Retinal pigment epithelial cell (primary cell): Measurements from ENCODE around the gene DIP2B.
"Not testable (repeated sequence)": the region's sequence is repeated elsewhere in the genome, so short reads cannot be mapped to it uniquely, and the experiment has no call there.

Experiments
- DNase-seq: peaks from one replicate; pipeline ENCODE4 v3.0.0-alpha.2; 2010; ENCODE audit warnings: low read depth
- H3K4me3 ChIP-seq: 2 replicates; pipeline ENCODE4 v1.5.1; 2011; ENCODE audit warnings: mild to moderate bottlenecking, low read length, control low read depth, moderate library complexity
- CTCF ChIP-seq: conservative IDR thresholded peaks from 2 replicates; pipeline ENCODE4 v1.5.1; 2011; ENCODE audit warnings: low read depth, low read length, control low read depth, inconsistent platforms

Gene DIP2B

GRCh38 chr12:50488801-50489200 is 16.0 kb upstream of the DIP2B start:
- H3K4me3 ChIP-seq = no peak overlapping the region
- TF ChIP-seq CTCF = no peak
- DNase-seq = no peak

DNA sequence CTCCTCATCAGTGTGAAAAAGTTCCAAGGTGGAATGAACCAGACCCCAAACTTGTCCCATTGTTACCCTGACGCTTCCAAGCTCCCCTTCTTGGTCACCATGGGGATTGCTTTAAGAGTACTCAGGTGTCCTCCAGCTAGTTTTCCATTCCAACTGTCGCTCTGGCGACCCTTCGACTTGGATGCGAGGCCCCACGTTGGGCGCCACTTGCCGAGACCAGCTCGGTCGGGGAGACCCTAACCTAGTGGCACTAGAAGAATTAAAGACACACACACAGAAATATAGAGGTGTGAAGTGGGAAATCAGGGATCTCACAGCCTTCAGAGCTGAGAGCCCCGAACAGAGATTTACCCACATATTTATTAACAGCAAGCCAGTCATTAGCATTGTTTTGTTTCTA is 6.7 kb upstream of the DIP2B start:
- DNase-seq, H3K4me3 ChIP-seq: not testable (repeated sequence)

GRCh38 chr12:50505675-50506530 is 1.1 kb downstream of the DIP2B start:
- no peak for TF ChIP-seq CTCF
- DNase-seq = no peak

DNA sequence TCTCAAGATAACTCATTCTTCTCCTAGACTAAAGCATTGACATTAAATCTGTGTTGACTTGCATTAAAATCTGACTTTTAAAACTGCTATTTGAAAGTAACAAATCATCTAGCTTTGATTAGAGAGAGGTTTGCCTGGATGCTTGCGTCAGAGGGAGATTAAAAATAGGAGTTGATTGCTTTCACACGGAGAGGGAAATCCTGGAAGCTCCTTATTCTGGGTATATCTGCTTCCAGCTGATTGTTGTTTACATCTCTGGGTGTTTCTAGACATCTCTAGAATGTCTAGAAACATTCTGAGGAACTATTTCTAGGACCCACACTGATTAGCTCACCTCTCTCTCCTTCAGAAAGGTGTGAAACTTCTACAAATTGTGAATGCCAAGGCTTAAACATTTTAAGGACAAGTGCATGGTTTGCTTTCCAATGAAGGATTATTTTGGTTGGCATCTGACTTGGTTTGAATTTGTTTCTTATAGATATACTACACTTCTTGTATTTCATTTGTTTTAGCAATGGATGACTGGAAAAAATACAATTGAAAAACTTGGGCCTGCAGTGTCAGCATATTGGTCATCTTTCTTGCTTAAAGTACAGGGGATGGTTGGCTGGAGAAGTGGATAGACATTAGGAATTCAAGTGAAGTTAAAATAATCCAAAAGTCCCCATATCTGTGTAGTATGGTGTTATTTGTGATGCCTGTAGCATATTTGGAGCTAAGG is 2.1 kb downstream of the DIP2B start:
- peak; percentile 75 for DNase-seq
- TF ChIP-seq CTCF = no peak
- peak overlapping the region; percentile 95 for H3K4me3 ChIP-seq

More at GRCh38 chr12:50505675-50506530, 1.1 kb downstream of the DIP2B start:
- peak overlapping the region; percentile 95 for H3K4me3 ChIP-seq

DNA sequence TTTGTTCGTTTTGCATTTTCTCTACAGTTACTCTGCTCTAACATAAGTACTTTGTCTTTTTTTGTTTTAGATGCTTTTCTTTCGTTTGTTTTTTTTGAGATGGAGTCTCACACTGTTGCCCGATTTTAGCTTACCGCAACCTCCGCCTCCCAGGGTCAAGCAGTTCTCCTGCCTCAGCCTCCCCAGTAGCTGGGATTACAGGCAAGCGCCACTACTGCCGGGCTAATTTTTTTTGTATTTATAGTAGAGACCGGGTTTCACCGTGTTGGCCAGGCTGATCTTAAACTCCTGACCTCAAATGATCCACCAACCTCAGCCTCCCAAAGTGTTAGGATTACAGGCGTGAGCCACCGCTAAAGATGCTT is 2.7 kb downstream of the DIP2B start:
- TF ChIP-seq CTCF = no peak
- peak overlapping the region; percentile 95 for H3K4me3 ChIP-seq
- no peak for DNase-seq

DNA sequence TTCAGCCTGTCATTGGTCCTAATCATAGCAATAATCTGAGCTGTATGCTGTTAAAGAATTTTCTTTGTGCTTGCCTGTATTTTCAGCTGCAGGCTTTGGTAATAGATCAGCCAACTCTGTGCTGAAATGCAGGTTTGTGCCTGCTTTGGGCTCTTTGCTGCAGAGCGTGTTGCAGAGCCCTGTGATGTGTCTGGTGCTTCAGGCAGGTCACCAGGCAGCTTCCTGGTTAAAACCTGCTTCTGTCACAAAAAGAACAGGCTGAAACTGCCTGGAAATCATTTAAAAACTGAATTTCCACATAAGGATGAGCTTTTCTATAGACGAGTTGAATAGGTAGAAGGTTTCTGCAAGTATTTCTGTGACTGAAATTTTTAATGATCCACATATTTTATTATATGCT is 3.1 kb downstream of the DIP2B start:
- no peak for TF ChIP-seq CTCF
- no peak for DNase-seq
- peak overlapping the region; percentile 6 for H3K4me3 ChIP-seq

GRCh38 chr12:50508414-50508813 is 3.6 kb downstream of the DIP2B start:
- no peak overlapping the region for H3K4me3 ChIP-seq
- no peak for DNase-seq
- no peak for TF ChIP-seq CTCF
